Esophagus muscularis mucosa (tissue), 4 donors: ENCODE results near the gene COL6A1. TPM values are rescaled to one million over a fixed set of nuclear protein-coding genes. Genes with fewer than 3 reads are reported as not detected.

Experiments used
- DNase-seq: peaks from one replicate; pipeline ENCODE4 v3.0.0-alpha.2; 2017; ENCODE audit errors: extremely low spot score
- H3K27ac ChIP-seq, 4 donors: fragments of 200-600 bp; sonication (generic); replicated peaks in 1 of 4; 1 replicate in 3 of 4; 2 replicates in 1 of 4; pipeline ENCODE4 v1.5.1; 2016 to 2019; ENCODE audit warnings: mild to moderate bottlenecking in 1 of 4
- H3K27me3 ChIP-seq, 4 donors: fragments of 200-600 bp; sonication (generic); one replicate each; pipeline versions ENCODE4 v1.5.1 to v1.6.0; 2016 to 2019
- H3K36me3 ChIP-seq, 4 donors: fragments of 200-600 bp; sonication (generic); one replicate each; pipeline ENCODE4 v1.5.1; 2016 to 2019
- H3K4me1 ChIP-seq, 4 donors: fragments of 200-600 bp; sonication (generic); one replicate each; pipeline ENCODE4 v1.5.1; 2016 to 2019
- H3K4me3 ChIP-seq, 4 donors: fragments of 200-600 bp; sonication (generic); 1 replicate in 2 of 4; 2 replicates in 2 of 4; pipeline ENCODE4 v1.5.1; 2016 to 2019; ENCODE audit warnings: mild to moderate bottlenecking in 4 of 4, moderate library complexity in 1 of 4
- H3K9me3 ChIP-seq, 4 donors: fragments of 200-600 bp; sonication (generic); 1 replicate in 3 of 4; 2 replicates in 1 of 4; pipeline ENCODE4 v1.5.1; 2016 to 2019
- EP300 ChIP-seq: sonication (generic); formaldehyde crosslinking; IDR thresholded peaks from one replicate; pipeline ENCODE4 v1.6.1; 2017; ENCODE audit warnings: antibody characterized with exemption
- POLR2A ChIP-seq: fragments of 450-650 bp; IDR thresholded peaks from one replicate; pipeline ENCODE4 v1.6.1; 2017; ENCODE audit warnings: antibody characterized with exemption, moderate library complexity, mild to moderate bottlenecking, low read depth
- POLR2AphosphoS5 ChIP-seq, 2 donors: sonication (generic); formaldehyde crosslinking; IDR thresholded peaks; one replicate each; pipeline ENCODE4 v1.6.1; 2017; ENCODE audit warnings: antibody characterized with exemption in 2 of 2
- WGBS: methylation state at CpG from one replicate; pipeline ENCODE4 v1.1.5; 2018; 5-methylcytosine and 5-hydroxymethylcytosine counted together
- intact Hi-C: fragments of 100-400 bp; cut with DNase I; formaldehyde crosslinking; loops from one replicate; pipeline ENCODE4 v1.15.1; 2023
- total RNA-seq, 4 donors: library from RNA; depleted of rRNA; stranded (reverse); fragments of >200 nt; gene quantifications; one replicate each; pipeline versions ENCODE4 v1.1.0 to v1.2.1, GENCODE V29; 2016
- TF ChIP-seq, protein P1 (sequence below), 3 experiments: fragments of 200-600 bp in 2 of 3; fragments of 450-650 bp in 1 of 3; sonication (generic) in 2 of 3; IDR thresholded peaks; one replicate each; pipeline ENCODE4 v1.5.1; 2017 to 2019; ENCODE audit warnings: antibody characterized with exemption in 3 of 3, mild to moderate bottlenecking in 2 of 3, moderate library complexity in 1 of 3

The COL6A1 gene
- total RNA-seq, 4 donors from 2014 or later = 646 to 1,432 (median 1,078) TPM

DNA sequence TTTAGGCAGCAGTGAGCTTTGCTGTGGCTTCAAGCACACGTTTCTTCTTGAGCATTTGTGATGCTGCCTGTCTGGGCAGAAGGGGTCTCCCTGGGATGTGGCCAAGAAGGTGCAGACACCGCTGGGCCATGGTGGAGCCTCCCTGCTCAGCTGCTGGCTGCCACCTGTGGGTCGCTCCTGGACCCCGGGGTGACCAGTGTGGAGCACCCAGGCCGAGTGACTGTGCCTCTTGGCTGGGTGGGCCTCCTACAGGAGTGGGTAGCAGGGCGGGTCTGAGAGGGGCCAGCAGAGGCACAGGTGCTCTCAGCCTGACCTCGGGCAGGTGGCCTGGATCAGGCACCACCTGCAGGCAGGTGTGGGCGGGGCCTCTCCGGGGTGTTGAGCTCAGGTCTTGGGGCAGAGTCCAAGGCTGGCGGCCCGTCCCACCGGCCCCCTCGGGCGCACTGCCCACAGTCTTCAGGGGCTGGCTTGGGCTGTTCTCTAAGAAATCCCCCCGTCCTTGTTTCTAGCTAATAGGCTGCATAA, 42.0 kb upstream of the COL6A1 start:
- TF ChIP-seq POLR2A (no peak), POLR2AphosphoS5 (IDR thresholded peaks at IDR 0.05) (no peak), EP300 (no peak)
- TF ChIP-seq, protein P1, sequence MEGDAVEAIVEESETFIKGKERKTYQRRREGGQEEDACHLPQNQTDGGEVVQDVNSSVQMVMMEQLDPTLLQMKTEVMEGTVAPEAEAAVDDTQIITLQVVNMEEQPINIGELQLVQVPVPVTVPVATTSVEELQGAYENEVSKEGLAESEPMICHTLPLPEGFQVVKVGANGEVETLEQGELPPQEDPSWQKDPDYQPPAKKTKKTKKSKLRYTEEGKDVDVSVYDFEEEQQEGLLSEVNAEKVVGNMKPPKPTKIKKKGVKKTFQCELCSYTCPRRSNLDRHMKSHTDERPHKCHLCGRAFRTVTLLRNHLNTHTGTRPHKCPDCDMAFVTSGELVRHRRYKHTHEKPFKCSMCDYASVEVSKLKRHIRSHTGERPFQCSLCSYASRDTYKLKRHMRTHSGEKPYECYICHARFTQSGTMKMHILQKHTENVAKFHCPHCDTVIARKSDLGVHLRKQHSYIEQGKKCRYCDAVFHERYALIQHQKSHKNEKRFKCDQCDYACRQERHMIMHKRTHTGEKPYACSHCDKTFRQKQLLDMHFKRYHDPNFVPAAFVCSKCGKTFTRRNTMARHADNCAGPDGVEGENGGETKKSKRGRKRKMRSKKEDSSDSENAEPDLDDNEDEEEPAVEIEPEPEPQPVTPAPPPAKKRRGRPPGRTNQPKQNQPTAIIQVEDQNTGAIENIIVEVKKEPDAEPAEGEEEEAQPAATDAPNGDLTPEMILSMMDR (IDR thresholded peaks at IDR 0.05) = no peak
- Histone ChIP-seq H3K4me1 (no peaks in the 10 kb centered on the region), H3K27me3 (no peaks in the 10 kb centered on the region), H3K9me3 (peaks cover 0 to 25% (median 20%) of the 10 kb centered on the region in 4 donors), H3K4me3 (no peak overlapping the region), H3K36me3 (peaks cover 0 to 6% (median 3%) of the 10 kb centered on the region in 4 donors), H3K27ac (no peak overlapping the region)
- WGBS = 91% methylated on average over 11 of the region's 15 CpGs
- intact Hi-C loops = no loop called here
- no peak for DNase-seq

GRCh38 chr21:45940091-45940490, 41.5 kb upstream of the COL6A1 start:
- Histone ChIP-seq H3K27ac (no peak overlapping the region), H3K36me3 (peaks cover 0 to 6% (median under 1%) of the 10 kb centered on the region in 4 donors), H3K4me3 (no peak overlapping the region), H3K4me1 (no peaks in the 10 kb centered on the region), H3K9me3 (peaks cover 0 to 22% (median 17%) of the 10 kb centered on the region in 4 donors), H3K27me3 (no peaks in the 10 kb centered on the region)
- WGBS = 93% methylated on average over 20 of the region's 20 CpGs
- DNase-seq = no peak
- intact Hi-C loops = no loop called here
- TF ChIP-seq, protein P1 (IDR thresholded peaks at IDR 0.05) = no peak
- TF ChIP-seq POLR2A (no peak), POLR2AphosphoS5 (IDR thresholded peaks at IDR 0.05) (no peak), EP300 (no peak)

DNA sequence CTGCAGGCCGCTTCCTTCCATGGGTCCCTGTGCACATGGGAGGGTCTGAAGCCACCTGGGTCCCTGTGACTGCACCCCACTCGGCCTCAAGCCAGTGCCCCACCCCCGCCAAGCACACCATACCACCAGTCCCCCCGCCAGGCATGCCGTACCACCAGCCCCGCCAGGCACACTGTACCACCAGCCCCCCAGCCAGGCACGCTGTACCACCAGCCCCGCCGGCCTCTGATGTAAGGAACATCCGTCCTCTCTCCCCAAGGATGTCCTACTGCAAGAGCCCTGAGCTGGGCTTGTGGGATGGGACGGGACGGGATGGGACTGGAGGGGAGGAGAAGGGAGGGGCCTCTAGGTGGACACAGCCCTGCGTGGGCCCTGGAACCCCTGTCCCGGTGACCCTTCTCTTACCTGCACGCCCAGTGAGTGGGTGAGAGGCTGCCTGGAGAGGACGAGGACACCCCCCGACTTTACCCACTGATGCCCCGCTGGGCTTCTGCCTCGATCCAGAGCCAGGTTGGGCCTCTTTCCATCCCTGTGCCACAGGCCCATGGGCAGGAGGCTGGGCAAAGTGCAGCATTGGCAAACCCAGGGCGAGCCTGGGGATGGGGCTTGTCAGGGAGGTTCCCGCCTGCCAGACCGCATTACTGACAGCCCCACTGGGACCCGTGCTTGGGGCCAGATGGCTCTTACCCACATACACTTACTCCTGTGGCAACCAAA, 40.8 kb upstream of the COL6A1 start:
- WGBS = 84% methylated on average over 21 of the region's 23 CpGs
- Histone ChIP-seq H3K27ac (no peak overlapping the region), H3K9me3 (peaks cover 0 to 15% (median 10%) of the 10 kb centered on the region in 4 donors), H3K4me1 (no peaks in the 10 kb centered on the region), H3K27me3 (no peaks in the 10 kb centered on the region), H3K36me3 (peaks cover 0 to 6% (median 0%) of the 10 kb centered on the region in 4 donors), H3K4me3 (no peak overlapping the region)
- no peak for DNase-seq
- TF ChIP-seq EP300 (no peak), POLR2AphosphoS5 (IDR thresholded peaks at IDR 0.05) (no peak), POLR2A (no peak)
- TF ChIP-seq, protein P1 (IDR thresholded peaks at IDR 0.05) = no peak
- intact Hi-C loops = no loop called here

DNA sequence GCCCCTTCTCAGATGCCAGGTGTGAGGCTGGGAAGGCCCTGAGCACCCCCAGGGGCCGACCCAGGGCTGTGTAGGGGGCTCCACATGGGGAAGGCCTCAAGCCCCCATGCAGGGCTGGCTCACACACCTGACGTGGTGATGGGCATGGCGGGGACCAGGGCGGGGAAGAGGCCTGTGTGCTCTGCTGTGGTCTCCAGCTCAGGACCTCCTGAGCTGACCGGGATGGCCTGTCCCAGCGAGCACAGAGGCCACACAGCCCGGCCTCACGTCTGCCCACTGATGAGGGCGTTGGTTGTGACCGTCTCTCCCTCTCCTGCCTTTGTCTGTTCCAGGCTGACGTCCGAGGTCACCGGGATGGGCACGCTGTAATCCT, 40.2 kb upstream of the COL6A1 start:
- DNase-seq = no peak
- H3K4me3 ChIP-seq = no peak overlapping the region
- peaks cover 0 to 10% (median 5%) of the 10 kb centered on the region in 4 donors for H3K9me3 ChIP-seq
- H3K4me1 ChIP-seq = no peaks in the 10 kb centered on the region
- peaks cover 0 to 5% (median 0%) of the 10 kb centered on the region in 4 donors for H3K36me3 ChIP-seq
- 96% methylated on average over 11 of the region's 14 CpGs for WGBS
- TF ChIP-seq EP300 (no peak), POLR2AphosphoS5 (IDR thresholded peaks at IDR 0.05) (no peak), POLR2A (no peak)
- TF ChIP-seq, protein P1 (IDR thresholded peaks at IDR 0.05) = no peak
- intact Hi-C loops = no loop called here
- no peaks in the 10 kb centered on the region for H3K27me3 ChIP-seq
- H3K27ac ChIP-seq = no peak overlapping the region
